HG03521 (cell line): ENCODE results near the gene TUBE1.
A peak's percentile ranks its signal among the peaks of the same experiment; 100 is the strongest.
"Not testable (repeated sequence)": the region's sequence is repeated elsewhere in the genome, so short reads cannot be mapped to it uniquely, and the experiment has no call there.

ENCODE experiments used
- ATAC-seq: cut with Tn5 transposase; IDR thresholded peaks from one replicate; pipeline ENCODE4 v1.9.1; 2021; ENCODE audit warnings: mild to moderate bottlenecking, moderate library complexity; ENCODE audit not compliant: unreplicated experiment

The TUBE1 gene

GRCh38 chr6:112065426-112065986 is 21.8 kb downstream of the TUBE1 start:
- ATAC-seq, result no peak

- no peak for ATAC-seq
Observed at GRCh38 chr6:112062966-112063365, 24.3 kb downstream of the TUBE1 start.

- ATAC-seq, result no peak
Observed at GRCh38 chr6:112061605-112062004, 25.7 kb downstream of the TUBE1 start.

- ATAC-seq, result no peak
Observed at GRCh38 chr6:112058243-112059032, 28.8 kb downstream of the TUBE1 start.

GRCh38 chr6:112054555-112055190 is 32.6 kb downstream of the TUBE1 start:
- ATAC-seq, result no peak

- ATAC-seq, result no peak
Observed at GRCh38 chr6:112054001-112054400, 33.3 kb downstream of the TUBE1 start, which contains the start of gene CCN6. TSS of gene CCN6 (plus strand) at chr6:112054104. CDS start at chr6:112054358, 254 bp downstream.

GRCh38 chr6:112051251-112051740 is 36.0 kb downstream of the TUBE1 start:
- ATAC-seq, result not testable (repeated sequence)

GRCh38 chr6:112050429-112050828 is 36.9 kb downstream of the TUBE1 start:
- no peak for ATAC-seq

- ATAC-seq, result no peak
Observed at GRCh38 chr6:112049996-112050395, 37.3 kb downstream of the TUBE1 start.

GRCh38 chr6:112049026-112049799 is 38.1 kb downstream of the TUBE1 start:
- no peak for ATAC-seq

- not testable (repeated sequence) for ATAC-seq
Observed at GRCh38 chr6:112047523-112047922, 39.8 kb downstream of the TUBE1 start.

- ATAC-seq, result no peak
Observed at GRCh38 chr6:112044856-112045255, 42.4 kb downstream of the TUBE1 start.

- no peak for ATAC-seq
Observed at GRCh38 chr6:112044196-112044595, 43.1 kb downstream of the TUBE1 start.

GRCh38 chr6:112043032-112044007 is 44.0 kb downstream of the TUBE1 start:
- peak; percentile 88 for ATAC-seq

- no peak for ATAC-seq
Observed at GRCh38 chr6:112041535-112041934, 45.7 kb downstream of the TUBE1 start.

- ATAC-seq, result no peak
Observed at GRCh38 chr6:112040956-112041355, 46.3 kb downstream of the TUBE1 start.

- ATAC-seq, result no peak
Observed at GRCh38 chr6:112039431-112039770, 47.9 kb downstream of the TUBE1 start.

- ATAC-seq, result no peak
Observed at GRCh38 chr6:112038756-112039430, 48.4 kb downstream of the TUBE1 start.

- no peak for ATAC-seq
Observed at GRCh38 chr6:112038268-112038667, 49.0 kb downstream of the TUBE1 start.
